ENCODE results near the gene BAK1. TPM values are rescaled to one million over a fixed set of nuclear protein-coding genes. Genes with fewer than 3 reads are reported as not detected.

Gene BAK1
- polyA plus RNA-seq, 3 donors = 27.8 to 41.5 (median 34.0) TPM

DNA sequence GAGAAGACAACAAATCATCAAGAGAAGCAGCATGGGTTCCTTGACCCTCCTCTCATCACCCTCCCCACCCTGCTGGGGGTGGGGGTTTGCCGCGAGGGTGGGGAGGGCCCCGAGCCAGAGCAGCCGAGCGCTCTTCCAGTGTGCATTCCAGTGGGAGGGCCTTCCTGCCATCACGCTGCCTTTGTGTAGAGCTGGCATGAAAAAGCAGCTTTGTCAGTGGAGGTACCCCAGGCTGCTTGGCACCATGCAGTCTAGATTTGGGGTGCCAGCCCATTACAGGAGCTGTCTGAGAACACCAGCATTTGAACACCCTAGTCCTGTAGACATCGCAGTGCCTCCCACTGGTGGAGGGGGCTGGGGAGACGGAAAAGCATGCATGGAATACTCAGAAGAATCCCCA, 12.2 kb downstream of the BAK1 start:
- H3K27ac ChIP-seq (ENCODE audit: low read depth in 1 of 2, low read length in 2 of 2) = no peak overlapping the region
- Mint-ChIP-seq H3K4me1 (peaks cover 20% of the 10 kb centered on the region), H3K27ac (no peak overlapping the region), H3K36me3 (peaks cover 15 to 19% of the 10 kb centered on the region in 2 donors), H3K4me3 (no peak overlapping the region), H3K9me3 (peaks cover 0 to 1% (median 0%) of the 10 kb centered on the region in 7 donors), H3K27me3 (ENCODE audit: low read depth in 3 of 3) (peaks cover 0 to 1% (median 0%) of the 10 kb centered on the region in 3 donors)
- no peaks in the 10 kb centered on the region for H3K27me3 ChIP-seq (ENCODE audit: control insufficient read depth in 2 of 2, insufficient read depth in 2 of 2, low read length in 2 of 2)
- no peak overlapping the region for H2AFZ ChIP-seq (ENCODE audit: insufficient read depth, low read depth, low read length, poor library complexity, severe bottlenecking)
- WGBS (ENCODE audit: insufficient coverage) = 100% methylated on average over 5 of the region's 8 CpGs
- H3K9ac ChIP-seq (ENCODE audit: insufficient read depth, low read length, poor library complexity, severe bottlenecking) = no peak overlapping the region
- H3K4me2 ChIP-seq (replicated peaks; ENCODE audit: extremely low read depth, low read length, poor library complexity, severe bottlenecking) = no peak overlapping the region
- no peaks in the 10 kb centered on the region for H3K9me3 ChIP-seq (replicated peaks in 1 of 2; ENCODE audit: control insufficient read depth in 1 of 2, insufficient read depth in 1 of 2, low read length in 2 of 2)
- no peak overlapping the region for H3K4me3 ChIP-seq (replicated peaks in 1 of 3; ENCODE audit: low read depth in 2 of 3, low read length in 3 of 3)
- H3K79me2 ChIP-seq (ENCODE audit: insufficient read depth, low read length) = no peaks in the 10 kb centered on the region
- peaks cover 13 to 20% of the 10 kb centered on the region in 2 donors for H3K4me1 ChIP-seq (ENCODE audit: control insufficient read depth in 1 of 2, insufficient read depth in 2 of 2, low read length in 2 of 2)
- intact Hi-C loops (cut with micrococcal nuclease) = no loop called here
- peaks cover 0 to 5% of the 10 kb centered on the region in 2 donors for H3K36me3 ChIP-seq (replicated peaks in 1 of 2; ENCODE audit: control insufficient read depth in 1 of 2, insufficient read depth in 2 of 2, low read length in 2 of 2)
- no peaks in the 10 kb centered on the region for H4K20me1 ChIP-seq (ENCODE audit: insufficient read depth, low read length)
- DNase-seq = no peak
- no peak for TF ChIP-seq CTCF (IDR thresholded peaks at IDR 0.05)

DNA sequence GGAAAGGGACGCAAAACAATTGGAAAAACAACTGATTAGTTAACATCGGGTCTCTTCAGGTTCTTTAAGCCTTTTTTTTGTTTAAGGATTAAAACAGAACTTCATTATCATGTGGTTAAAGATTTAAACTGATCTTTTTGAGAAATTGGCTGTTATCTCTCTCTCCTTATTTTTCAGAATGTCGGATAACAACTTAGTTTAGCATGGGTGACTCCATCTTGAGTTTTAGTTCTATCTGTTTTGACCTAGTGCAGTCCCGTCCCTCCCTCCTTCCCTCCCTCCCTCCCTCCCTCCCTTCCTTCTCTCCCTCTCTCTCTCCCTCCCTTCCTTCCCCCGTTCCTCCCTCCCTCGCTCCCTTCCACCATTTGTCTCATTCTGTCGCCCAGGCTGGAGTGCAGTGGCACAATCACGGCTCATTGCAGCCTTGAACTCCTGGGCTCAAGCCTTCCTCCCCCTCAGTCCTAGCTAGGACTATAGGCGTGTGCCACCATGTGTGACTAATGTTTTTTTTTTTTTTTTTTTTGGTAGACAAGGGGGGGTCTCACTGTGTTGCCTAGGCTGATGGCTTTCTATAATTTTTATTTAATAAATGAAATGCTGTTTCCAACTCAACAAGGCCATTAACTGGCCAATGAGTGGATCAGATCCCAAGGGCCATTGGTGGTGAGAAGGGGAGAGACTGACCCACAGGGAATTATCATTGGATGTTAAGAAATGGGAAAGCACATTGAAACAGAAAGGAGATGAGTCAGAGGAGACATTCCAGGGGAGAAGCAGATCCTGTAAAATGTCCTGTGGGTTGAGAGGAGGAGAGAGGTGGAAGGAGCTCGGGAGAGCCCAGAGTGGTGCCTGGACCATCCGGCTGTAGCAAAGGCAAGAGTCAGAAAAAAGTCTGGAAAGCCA, 13.6 kb downstream of the BAK1 start:
- peaks cover 9 to 11% of the 10 kb centered on the region in 2 donors for H3K36me3 Mint-ChIP-seq
- peaks cover 0 to 1% (median 0%) of the 10 kb centered on the region in 3 donors for H3K27me3 Mint-ChIP-seq (ENCODE audit: low read depth in 3 of 3)
- H3K27me3 ChIP-seq (ENCODE audit: control insufficient read depth in 2 of 2, insufficient read depth in 2 of 2, low read length in 2 of 2) = no peaks in the 10 kb centered on the region
- H3K4me3 ChIP-seq (replicated peaks in 1 of 3; ENCODE audit: low read depth in 2 of 3, low read length in 3 of 3) = no peak overlapping the region
- no peak for TF ChIP-seq CTCF (IDR thresholded peaks at IDR 0.05)
- H3K4me1 ChIP-seq (ENCODE audit: control insufficient read depth in 1 of 2, insufficient read depth in 2 of 2, low read length in 2 of 2) = peaks cover 9 to 12% of the 10 kb centered on the region in 2 donors
- no peaks in the 10 kb centered on the region for H3K79me2 ChIP-seq (ENCODE audit: insufficient read depth, low read length)
- 80% methylated on average over 5 of the region's 11 CpGs for WGBS (ENCODE audit: insufficient coverage)
- no peak overlapping the region for H3K4me2 ChIP-seq (replicated peaks; ENCODE audit: extremely low read depth, low read length, poor library complexity, severe bottlenecking)
- no peak overlapping the region for H3K27ac Mint-ChIP-seq
- intact Hi-C loops (cut with micrococcal nuclease) = no loop called here
- H3K27ac ChIP-seq (ENCODE audit: low read depth in 1 of 2, low read length in 2 of 2) = no peak overlapping the region
- DNase-seq = no peak
- no peaks in the 10 kb centered on the region for H3K9me3 ChIP-seq (replicated peaks in 1 of 2; ENCODE audit: control insufficient read depth in 1 of 2, insufficient read depth in 1 of 2, low read length in 2 of 2)
- H4K20me1 ChIP-seq (ENCODE audit: insufficient read depth, low read length) = no peaks in the 10 kb centered on the region
- H3K36me3 ChIP-seq (replicated peaks in 1 of 2; ENCODE audit: control insufficient read depth in 1 of 2, insufficient read depth in 2 of 2, low read length in 2 of 2) = no peaks in the 10 kb centered on the region
- peaks cover 10% of the 10 kb centered on the region for H3K4me1 Mint-ChIP-seq
- H2AFZ ChIP-seq (ENCODE audit: insufficient read depth, low read depth, low read length, poor library complexity, severe bottlenecking) = no peak overlapping the region
- peaks cover 0 to 1% (median 0%) of the 10 kb centered on the region in 7 donors for H3K9me3 Mint-ChIP-seq
- no peak overlapping the region for H3K9ac ChIP-seq (ENCODE audit: insufficient read depth, low read length, poor library complexity, severe bottlenecking)
- H3K4me3 Mint-ChIP-seq = no peak overlapping the region
